ENCODE data around the gene MYG1.

Gene MYG1

DNA sequence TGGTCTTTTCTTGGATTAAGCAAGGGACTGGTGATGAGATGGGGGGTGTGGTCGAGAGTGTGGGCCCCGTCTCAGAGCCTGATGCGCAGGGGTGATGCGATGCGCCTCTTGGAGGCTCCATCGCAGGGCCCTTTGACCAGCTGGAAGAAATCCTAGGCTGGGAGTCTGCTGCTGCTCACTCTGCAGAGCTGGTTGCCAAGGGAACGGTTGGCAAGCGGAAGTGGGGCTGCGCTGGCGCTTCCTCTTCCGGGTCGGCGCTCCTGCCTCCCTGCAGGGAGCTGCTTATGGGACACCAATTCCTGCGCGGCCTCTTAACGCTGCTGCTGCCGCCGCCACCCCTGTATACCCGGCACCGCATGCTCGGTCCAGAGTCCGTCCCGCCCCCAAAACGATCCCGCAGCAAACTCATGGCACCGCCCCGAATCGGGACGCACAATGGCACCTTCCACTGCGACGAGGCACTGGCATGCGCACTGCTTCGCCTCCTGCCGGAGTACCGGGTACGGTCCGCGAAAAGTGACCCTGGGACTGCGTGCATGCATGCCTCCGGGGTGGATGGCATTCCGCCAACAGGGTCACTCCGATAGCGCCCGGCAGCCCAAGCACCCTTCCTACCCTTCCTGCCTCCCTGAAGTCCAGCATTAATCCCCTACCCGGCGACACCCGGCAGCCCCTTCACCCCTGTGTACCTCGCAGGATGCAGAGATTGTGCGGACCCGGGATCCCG, at the start of gene MYG1:
Gene MYG1 (plus strand): TSS at position 242 of the 727 bp plus-strand sequence. CDS start 43 bp downstream, at position 285.
- DNase-seq (ENCODE audit: low read depth in 1 of 2, low spot score in 1 of 2), result peak; percentile 69 to 72

DNA sequence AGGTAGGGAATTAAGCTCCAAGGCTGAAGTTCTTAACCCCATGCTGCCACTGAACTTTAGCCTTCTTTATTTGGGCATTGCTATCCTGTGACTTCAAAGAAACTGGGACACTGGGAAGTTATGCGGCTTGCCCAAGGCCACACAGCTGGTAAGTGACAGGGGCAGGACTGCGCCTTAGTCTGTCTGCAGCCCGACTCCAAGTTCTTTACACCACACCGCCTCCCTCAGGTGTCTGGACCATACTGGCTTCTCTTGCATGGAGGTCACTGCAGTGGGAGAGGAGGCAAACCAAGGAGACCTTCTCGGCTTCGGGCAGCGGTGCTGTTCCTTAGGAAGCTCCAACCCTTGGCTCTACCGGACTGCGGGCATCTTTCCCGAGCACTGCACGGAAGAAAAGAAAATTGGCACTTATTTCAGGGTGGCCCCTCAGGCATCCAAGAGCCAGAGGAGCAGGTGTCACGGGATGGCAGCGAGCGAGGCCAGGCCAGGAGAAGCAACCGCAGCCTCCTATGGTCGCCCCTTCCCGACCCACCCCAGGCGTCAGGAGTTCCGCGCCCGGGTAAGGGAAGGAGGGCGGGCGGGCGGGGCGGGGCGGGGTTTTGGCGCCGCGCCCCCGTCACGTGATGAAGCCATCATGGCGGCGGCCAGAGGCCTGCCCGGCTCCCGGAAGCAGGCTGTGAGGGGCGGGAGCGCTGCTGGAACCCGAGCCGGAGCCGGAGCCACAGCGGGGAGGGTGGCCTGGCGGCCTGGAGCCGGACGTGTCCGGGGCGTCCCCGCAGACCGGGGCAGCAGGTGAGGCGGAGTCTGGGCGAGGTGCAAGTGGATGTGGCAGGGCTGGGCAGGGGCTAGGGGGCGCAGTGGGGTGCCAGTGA, 47.8 kb upstream of the MYG1 start:
- peak; percentile 38 to 53 for DNase-seq (ENCODE audit: low read depth in 1 of 2, low spot score in 1 of 2)

- no peak for DNase-seq (ENCODE audit: low read depth in 1 of 2, low spot score in 1 of 2)
Observed at GRCh38 chr12:53252349-53252916, 47.1 kb upstream of the MYG1 start.

GRCh38 chr12:53253298-53253697, 46.2 kb upstream of the MYG1 start:
- no peak for DNase-seq (ENCODE audit: low read depth in 1 of 2, low spot score in 1 of 2)

DNA sequence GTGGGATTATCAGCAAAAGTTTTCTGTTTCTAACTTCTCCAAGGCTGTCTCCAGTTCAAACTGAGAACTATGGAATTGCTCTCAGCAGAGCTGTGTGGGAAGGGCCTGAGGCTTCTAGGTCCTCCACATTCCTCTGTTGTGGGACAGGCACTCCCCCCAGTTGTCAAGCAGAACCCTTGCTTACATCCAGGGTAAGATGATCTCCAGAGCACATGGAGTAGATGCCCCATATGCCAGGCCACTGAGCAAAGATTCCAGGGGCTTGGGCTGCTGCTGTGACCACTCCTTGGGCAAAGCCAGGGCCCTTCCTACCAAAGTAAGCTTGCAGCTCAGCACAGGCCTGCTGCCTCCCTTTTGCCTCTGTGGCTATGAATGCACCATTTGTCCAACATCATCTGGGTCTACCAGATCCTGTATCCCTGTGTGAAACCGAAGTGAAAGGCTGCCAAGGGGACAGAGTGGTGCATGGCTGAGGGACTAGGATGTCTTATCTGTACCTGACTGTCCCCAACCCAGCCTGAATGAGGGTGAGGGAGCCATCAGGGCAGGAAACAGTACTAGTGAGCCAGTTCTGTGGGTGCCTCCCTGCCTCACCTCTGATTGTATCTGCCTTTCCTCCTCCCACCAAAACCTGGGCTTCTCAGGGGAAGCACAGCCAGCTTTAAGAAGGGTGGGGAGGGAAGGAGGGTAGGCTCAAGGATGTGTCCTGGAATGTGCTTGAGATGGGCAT, 44.5 kb upstream of the MYG1 start:
- DNase-seq (ENCODE audit: low read depth in 1 of 2, low spot score in 1 of 2), result no peak

GRCh38 chr12:53255996-53256395, 43.5 kb upstream of the MYG1 start:
- no peak for DNase-seq (ENCODE audit: low read depth in 1 of 2, low spot score in 1 of 2)

GRCh38 chr12:53258541-53259539, 40.7 kb upstream of the MYG1 start:
- DNase-seq (ENCODE audit: low read depth in 1 of 2, low spot score in 1 of 2), result no peak

DNA sequence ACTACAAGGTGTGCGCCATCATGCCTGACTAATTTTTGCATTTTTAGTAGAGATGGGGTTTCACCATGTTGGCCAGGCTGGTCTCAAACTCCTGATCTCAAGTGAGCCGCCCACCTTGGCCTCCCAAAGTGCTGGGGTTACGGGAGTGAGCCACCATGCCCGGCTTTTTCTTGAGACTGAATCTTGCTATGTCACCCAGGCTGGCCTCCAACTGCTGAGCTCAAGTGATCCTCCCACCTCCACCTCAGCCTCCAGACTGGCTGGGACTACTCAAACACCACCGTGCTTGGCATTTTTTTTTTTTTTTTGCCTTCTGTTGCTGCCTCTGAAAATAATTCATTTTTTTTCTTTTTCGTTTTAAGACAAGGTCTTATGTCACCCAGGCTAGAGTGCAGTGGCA, 39.6 kb upstream of the MYG1 start:
- no peak for DNase-seq (ENCODE audit: low read depth in 1 of 2, low spot score in 1 of 2)

DNA sequence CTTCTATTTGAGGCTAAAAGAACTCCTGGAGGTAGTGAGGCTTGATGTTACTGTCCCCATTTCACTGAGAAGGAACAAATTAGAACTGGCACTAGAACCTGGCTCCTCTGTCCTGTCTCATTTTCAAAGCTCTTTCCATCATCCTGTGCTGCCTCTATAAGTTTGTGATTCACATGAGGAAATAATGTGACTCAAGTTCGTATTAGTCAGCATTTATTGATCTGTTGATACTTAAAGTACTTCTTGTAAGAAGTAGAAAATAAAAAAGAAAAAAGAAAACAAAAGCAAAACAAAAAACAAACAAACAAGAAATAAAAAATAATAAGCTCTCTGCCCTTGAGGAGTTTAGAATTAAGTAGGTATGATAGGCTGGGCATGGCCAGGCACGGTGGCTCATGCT, 33.7 kb upstream of the MYG1 start:
- no peak for DNase-seq (ENCODE audit: low read depth in 1 of 2, low spot score in 1 of 2)

DNA sequence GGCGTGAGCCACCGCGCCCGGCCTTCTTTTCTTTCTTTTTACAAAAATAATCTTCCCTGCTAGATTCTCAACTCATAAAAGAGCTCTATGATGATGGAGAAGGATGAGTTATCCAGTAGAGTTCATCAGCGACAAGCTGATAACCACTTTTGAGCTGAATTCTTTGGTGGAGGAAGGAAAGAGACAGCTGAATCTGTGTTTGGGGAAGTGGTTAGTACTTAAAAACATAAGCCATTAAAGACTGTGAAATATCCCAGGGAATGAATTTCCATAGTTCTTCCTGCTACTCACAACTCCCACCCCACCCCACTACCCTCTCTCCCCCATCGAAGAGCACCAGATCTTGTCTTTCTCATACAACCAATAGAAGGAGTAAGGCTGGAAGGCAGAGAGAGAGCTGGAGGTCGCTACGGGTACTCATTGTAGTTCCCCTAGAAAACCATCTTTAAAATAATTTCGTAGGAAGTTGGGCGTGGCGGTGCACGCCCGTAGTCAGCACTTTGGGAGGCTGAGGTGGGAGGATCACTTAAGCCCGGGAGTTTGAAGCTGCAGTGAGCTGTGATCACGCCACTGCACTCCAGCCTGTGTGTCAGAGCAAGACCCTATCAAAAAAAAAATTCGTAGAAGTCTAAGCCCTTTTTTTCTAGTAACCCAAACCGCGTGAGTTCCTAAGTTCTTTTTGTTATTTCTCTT, 32.0 kb upstream of the MYG1 start:
- DNase-seq (ENCODE audit: low read depth in 1 of 2, low spot score in 1 of 2), result no peak

- peak; percentile 52 to 72 for DNase-seq (ENCODE audit: low read depth in 1 of 2, low spot score in 1 of 2)
Observed at GRCh38 chr12:53267999-53268629, 31.4 kb upstream of the MYG1 start, which contains the start of gene ESPL1. Gene ESPL1, plus strand, starts transcription at chr12:53268299. Its CDS starts 468 bp downstream, at chr12:53268767.

GRCh38 chr12:53268630-53269562, 30.6 kb upstream of the MYG1 start:
- DNase-seq (ENCODE audit: low read depth in 1 of 2, low spot score in 1 of 2), result no peak

- no peak for DNase-seq (ENCODE audit: low read depth in 1 of 2, low spot score in 1 of 2)
Observed at GRCh38 chr12:53274445-53274844, 25.1 kb upstream of the MYG1 start.

- no peak for DNase-seq (ENCODE audit: low read depth in 1 of 2, low spot score in 1 of 2)
Observed at GRCh38 chr12:53276511-53276910, 23.0 kb upstream of the MYG1 start.

DNA sequence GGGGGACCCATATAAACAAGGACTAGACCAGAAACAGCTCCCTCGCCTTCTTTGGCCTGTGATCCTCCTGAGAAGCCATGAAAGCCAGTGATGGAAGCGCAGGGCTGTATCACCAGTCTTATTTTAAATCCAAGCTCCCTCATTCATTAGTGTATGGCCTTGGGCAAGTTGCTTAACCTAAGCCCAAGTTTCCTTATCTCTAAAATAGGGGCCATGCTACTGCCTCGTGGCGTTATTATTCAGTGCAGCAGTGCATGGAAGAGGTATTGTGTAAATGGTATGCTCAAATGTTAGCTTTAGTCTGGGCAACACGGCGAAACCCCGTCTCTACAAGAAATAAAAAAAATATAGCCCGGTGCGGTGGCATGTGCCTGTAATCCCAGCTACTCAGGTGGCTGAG, 21.5 kb upstream of the MYG1 start:
- no peak for DNase-seq (ENCODE audit: low read depth in 1 of 2, low spot score in 1 of 2)

DNA sequence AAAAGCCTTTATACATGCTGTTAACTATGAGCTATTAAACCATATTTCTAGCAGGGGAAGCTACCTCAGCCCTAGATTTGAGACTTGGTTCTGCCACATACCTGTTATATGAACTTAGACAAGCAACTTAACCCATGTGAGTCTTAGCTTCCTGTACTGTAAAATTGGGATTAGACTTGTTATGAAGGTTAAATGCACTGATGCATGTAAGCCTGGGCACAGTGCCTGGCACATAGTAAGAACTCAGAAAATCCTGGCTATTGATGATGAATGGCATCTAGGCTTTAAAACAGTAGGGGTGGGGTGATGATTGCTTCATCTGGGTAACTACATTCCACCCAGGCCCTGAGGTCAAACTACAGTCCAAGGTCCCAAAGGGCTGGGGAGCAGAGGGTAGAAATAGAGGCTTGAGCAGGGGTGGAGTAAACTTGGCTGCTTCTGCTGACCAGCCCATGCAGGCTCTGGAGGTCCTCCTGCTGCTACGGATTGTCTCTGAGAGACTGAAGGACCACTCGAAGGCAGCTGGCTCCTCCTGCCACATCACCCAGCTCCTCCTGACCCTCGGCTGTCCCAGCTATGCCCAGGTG, 20.1 kb upstream of the MYG1 start:
- no peak for DNase-seq (ENCODE audit: low read depth in 1 of 2, low spot score in 1 of 2)

DNA sequence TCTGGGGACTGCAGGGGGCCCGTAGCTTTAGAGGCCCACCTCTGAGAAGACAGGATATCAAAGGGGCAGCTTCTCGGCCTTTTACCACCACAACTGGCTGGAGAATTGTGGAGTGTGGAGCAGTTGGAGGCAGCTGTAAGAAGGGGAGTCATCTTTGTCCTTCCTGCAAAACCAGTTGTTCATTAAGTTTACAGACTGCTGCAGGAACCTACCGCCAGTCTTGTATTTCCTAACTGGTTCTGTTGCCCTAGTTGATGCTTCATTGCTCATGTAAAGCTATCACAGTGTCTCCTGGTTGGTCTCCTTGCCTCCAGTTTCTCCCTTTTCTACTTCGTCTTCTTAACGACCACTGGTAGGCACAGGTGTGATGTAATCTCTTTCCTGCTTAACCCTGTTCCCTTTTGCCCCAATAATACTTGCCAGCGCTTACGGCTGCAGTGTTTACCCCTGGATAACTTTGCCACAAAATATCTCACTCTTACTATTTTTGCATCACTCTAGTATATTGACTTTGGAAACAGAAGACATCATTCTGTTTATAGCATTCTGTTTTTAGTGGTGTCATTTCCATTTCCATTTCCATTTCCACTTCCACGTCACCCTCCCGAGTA, 19.5 kb upstream of the MYG1 start:
- DNase-seq (ENCODE audit: low read depth in 1 of 2, low spot score in 1 of 2), result no peak
